A549 (cell line): ENCODE data around the gene KIAA1671. TPM values are rescaled to one million over a fixed set of nuclear protein-coding genes. Genes with fewer than 3 reads are reported as not detected.

ENCODE experiments used
- ATAC-seq, 2 experiments: fragments of 200-7000 bp in 1 of 2; fragments of >200 bp in 1 of 2; cut with Nextera tagmentation in 1 of 2; cut with Tn5 transposase in 1 of 2; 3 replicates each; pipeline versions ENCODE4 v1.8.0 to v1.9.1; 2018 to 2020; ENCODE audit warnings: mild to moderate bottlenecking in 1 of 2, moderate library complexity in 1 of 2
- CTCF ChIA-PET: fragments of 300-600 bp; sonication (Branson Sonifier 250); formaldehyde crosslinking; extraction: SDS; loops from one replicate; lab custom pipeline; 2021; ENCODE audit warnings: antibody characterized with exemption, inconsistent platforms; lab: Yijun Ruan, JAX
- POLR2A ChIA-PET: fragments of 350-600 bp; formaldehyde crosslinking; extraction: SDS; loops from one replicate; lab custom pipeline; 2021; ENCODE audit warnings: antibody characterized with exemption, inconsistent platforms; lab: Yijun Ruan, JAX
- DNase-seq, 2 experiments: peaks; one replicate each; pipeline versions ENCODE4 v3.0.0 to v3.0.0-alpha.2; 2011 to 2016; ENCODE audit warnings: low read depth in 1 of 2, low spot score in 1 of 2
- FAIRE-seq: peaks from 2 replicates; lab custom pipeline; 2011; peaks lifted over from hg19 to GRCh38; lab: Jason Lieb, UNC
- H3K27ac ChIP-seq, 2 experiments: fragments of >200 bp; sonication (Bioruptor Twin); formaldehyde crosslinking; 3 replicates each; pipeline ENCODE4 v1.5.1; 2016 to 2017
- H3K4me1 ChIP-seq: fragments of >200 bp; sonication (Bioruptor Twin); formaldehyde crosslinking; 3 replicates; pipeline ENCODE4 v1.6.1; 2016
- H3K4me2 ChIP-seq: fragments of >200 bp; sonication (Bioruptor Twin); formaldehyde crosslinking; 3 replicates; pipeline ENCODE4 v1.6.1; 2016
- H3K4me3 ChIP-seq: fragments of >200 bp; sonication (Bioruptor Twin); formaldehyde crosslinking; 3 replicates; pipeline ENCODE4 v1.5.1; 2016
- H3K9me3 ChIP-seq: fragments of >200 bp; sonication (Bioruptor Twin); formaldehyde crosslinking; 3 replicates; pipeline ENCODE4 v1.6.1; 2016
- BHLHE40 ChIP-seq: IDR thresholded peaks from 2 replicates; pipeline ENCODE4 v1.6.1; 2012; ENCODE audit warnings: low read depth, low read length, inconsistent platforms
- CBX2 ChIP-seq: fragments of 200-600 bp; sonication (generic); IDR thresholded peaks from 2 replicates; pipeline ENCODE4 v1.6.1; 2016; ENCODE audit warnings: low read depth, mild to moderate bottlenecking, borderline replicate concordance
- CHD2 ChIP-seq: fragments of 150-350 bp; IDR thresholded peaks from 2 replicates; pipeline ENCODE4 v1.6.1; 2014; ENCODE audit warnings: low read length; ENCODE audit not compliant: partially characterized antibody
- EHF ChIP-seq: fragments of 250-450 bp; sonication (Bioruptor Pico); IDR thresholded peaks from 2 replicates; pipeline ENCODE4 v1.5.0; 2020; ENCODE audit warnings: mild to moderate bottlenecking
- EHMT2 ChIP-seq: fragments of 200-600 bp; sonication (generic); IDR thresholded peaks from 2 replicates; pipeline ENCODE4 v1.6.1; 2016; ENCODE audit warnings: antibody characterized with exemption, low read depth, mild to moderate bottlenecking, moderate library complexity
- EP300 ChIP-seq, 2 experiments: fragments of >200 bp; sonication (Bioruptor Twin); formaldehyde crosslinking; IDR thresholded peaks; 2 replicates in 1 of 2; 3 replicates in 1 of 2; pipeline ENCODE4 v1.6.1; 2016 to 2017
- FOSB ChIP-seq: fragments of 250-450 bp; sonication (Bioruptor Pico); IDR thresholded peaks from 2 replicates; pipeline ENCODE4 v1.5.0; 2020; ENCODE audit warnings: mild to moderate bottlenecking, moderate library complexity
- FOSL2 ChIP-seq, 2 experiments: fragments of 450-650 bp in 1 of 2; fragments of >200 bp in 1 of 2; sonication (Bioruptor Twin) in 1 of 2; formaldehyde crosslinking; IDR thresholded peaks; 2 replicates each; pipeline versions ENCODE4 v1.5.0 to v1.6.1; 2016 to 2020; ENCODE audit warnings: mild to moderate bottlenecking in 1 of 2, moderate library complexity in 1 of 2
- FOXS1 ChIP-seq: fragments of 250-450 bp; sonication (Bioruptor Pico); IDR thresholded peaks from 2 replicates; pipeline ENCODE4 v1.5.0; 2020; ENCODE audit warnings: mild to moderate bottlenecking, moderate library complexity
- HDAC2 ChIP-seq: fragments of 200-600 bp; sonication (generic); IDR thresholded peaks from 2 replicates; pipeline ENCODE4 v1.6.1; 2016
- HOXA7 ChIP-seq: fragments of 250-450 bp; sonication (Bioruptor Pico); IDR thresholded peaks from 2 replicates; pipeline ENCODE4 v1.5.0; 2020; ENCODE audit warnings: mild to moderate bottlenecking, moderate library complexity
- HOXB5 ChIP-seq: fragments of 250-450 bp; sonication (Bioruptor Pico); IDR thresholded peaks from 2 replicates; pipeline ENCODE4 v1.5.0; 2020; ENCODE audit warnings: mild to moderate bottlenecking, moderate library complexity
- JUN ChIP-seq, 2 experiments: fragments of >200 bp; sonication (Bioruptor Twin); formaldehyde crosslinking; IDR thresholded peaks; 2 replicates in 1 of 2; 3 replicates in 1 of 2; pipeline ENCODE4 v1.6.1; 2016 to 2017
- KDM1A ChIP-seq: fragments of 200-600 bp; sonication (generic); IDR thresholded peaks from 2 replicates; pipeline ENCODE4 v1.6.1; 2016; ENCODE audit warnings: low read depth, mild to moderate bottlenecking
- KDM5A ChIP-seq: fragments of 200-600 bp; sonication (generic); IDR thresholded peaks from 2 replicates; pipeline ENCODE4 v1.6.1; 2016; ENCODE audit warnings: antibody characterized with exemption, mild to moderate bottlenecking
- MAFK ChIP-seq: fragments of 450-650 bp; IDR thresholded peaks from 2 replicates; pipeline ENCODE4 v1.6.1; 2014; ENCODE audit not compliant: partially characterized antibody
- MAZ ChIP-seq: fragments of 150-350 bp; IDR thresholded peaks from 2 replicates; pipeline ENCODE4 v1.6.1; 2014; ENCODE audit warnings: antibody characterized with exemption, low read depth, low read length, borderline replicate concordance
- MYC ChIP-seq: IDR thresholded peaks from 2 replicates; pipeline ENCODE4 v1.6.1; 2012; ENCODE audit warnings: mild to moderate bottlenecking, inconsistent platforms, low read length, improper control_type of control experiment, borderline replicate concordance
- NPAS2 ChIP-seq: fragments of 250-450 bp; sonication (Bioruptor Pico); IDR thresholded peaks from 2 replicates; pipeline ENCODE4 v1.8.0; 2022; ENCODE audit warnings: mild to moderate bottlenecking, moderate library complexity, borderline replicate concordance
- PBX3 ChIP-seq: IDR thresholded peaks from 2 replicates; pipeline ENCODE4 v1.6.1; 2012
- POLR2AphosphoS2 ChIP-seq: conservative IDR thresholded peaks from 2 replicates; pipeline ENCODE4 v1.6.1; 2012; ENCODE audit warnings: low read length, improper control_type of control experiment, inconsistent platforms
- RAD21 ChIP-seq, 2 experiments: fragments of >200 bp in 1 of 2; sonication (Bioruptor Twin) in 1 of 2; formaldehyde crosslinking in 1 of 2; IDR thresholded peaks in 1 of 2; conservative IDR thresholded peaks in 1 of 2; 2 replicates in 1 of 2; 3 replicates in 1 of 2; pipeline ENCODE4 v1.6.1; 2012 to 2018; ENCODE audit warnings: inconsistent platforms in 1 of 2
- RFX5 ChIP-seq: fragments of 450-650 bp; IDR thresholded peaks from 2 replicates; pipeline ENCODE4 v1.7.1; 2014; ENCODE audit warnings: antibody characterized with exemption, mild to moderate bottlenecking, moderate library complexity
- SREBF2 ChIP-seq: fragments of 450-650 bp; IDR thresholded peaks from 2 replicates; pipeline ENCODE4 v1.6.1; 2014; ENCODE audit warnings: mild to moderate bottlenecking, moderate library complexity
- TFCP2L1 ChIP-seq: fragments of 250-450 bp; sonication (Bioruptor Pico); IDR thresholded peaks from 2 replicates; pipeline ENCODE4 v1.5.0; 2021; ENCODE audit warnings: mild to moderate bottlenecking
- TP53 ChIP-seq: fragments of 250-450 bp; sonication (Bioruptor Pico); IDR thresholded peaks from 2 replicates; pipeline ENCODE4 v1.5.0; 2021; ENCODE audit warnings: mild to moderate bottlenecking, moderate library complexity
- USF2 ChIP-seq: fragments of 450-650 bp; IDR thresholded peaks from 2 replicates; pipeline ENCODE4 v1.6.1; 2014; ENCODE audit warnings: antibody characterized with exemption
- ZC3H11A ChIP-seq: fragments of 450-650 bp; IDR thresholded peaks from 2 replicates; pipeline ENCODE4 v1.6.1; 2014; ENCODE audit warnings: antibody characterized with exemption, mild to moderate bottlenecking
- ZFP36 ChIP-seq: fragments of 450-650 bp; IDR thresholded peaks from 2 replicates; pipeline ENCODE4 v1.6.1; 2014; ENCODE audit warnings: borderline replicate concordance; ENCODE audit not compliant: partially characterized antibody
- ZNF302 ChIP-seq: fragments of 250-450 bp; sonication (Bioruptor Pico); IDR thresholded peaks from 2 replicates; pipeline ENCODE4 v1.9.0; 2021; ENCODE audit warnings: inconsistent platforms, mild to moderate bottlenecking, moderate library complexity
- WGBS: methylation state at CpG from one replicate; pipeline ENCODE4 v1.1.6; 2017; ENCODE audit errors: missing lambda C conversion rate; 5-methylcytosine and 5-hydroxymethylcytosine counted together
- polyA plus RNA-seq, 4 experiments: library from polyadenylated mRNA; depleted of rRNA in 3 of 4; stranded (reverse); fragments of >200 nt; fragmentation: RNase III in 1 of 4; extraction: RNeasy Plus Mini Kit Qiagen cat#74134 plus additional on column Dnase treatment in 1 of 4; gene quantifications; 2 replicates in 3 of 4; 3 replicates in 1 of 4; pipeline ENCODE4 v1.2.3, GENCODE V29; 2011 to 2017

The KIAA1671 gene
- polyA plus RNA-seq, 2 of the 4 experiments (the other 2 are of a cell fraction): 5.3 to 7.9 TPM

GRCh38 chr22:25069426-25069757 lies 116.9 kb downstream of the KIAA1671 start:
- ChIA-PET CTCF (interaction anchor here (1.2 kb wide), 1 partner anchor 12 kb away, joined by 6 read pairs; no protein-coding TSS in a partner anchor), POLR2A (no interaction called here)
- FAIRE-seq: no peak
- H3K9me3 ChIP-seq: no peaks in the 10 kb centered on the region
- no peak overlapping the region for H3K27ac ChIP-seq
- no peak overlapping the region for H3K4me2 ChIP-seq
- 92% methylated on average over 5 of the region's 5 CpGs for WGBS
- H3K4me1 ChIP-seq: no peaks in the 10 kb centered on the region
- TF ChIP-seq TP53 (CRISPR knock-in tag) (no peak), HOXA7 (no peak), RAD21 (conservative IDR thresholded peaks at IDR 0.05 in 1 of 2, IDR thresholded peaks at IDR 0.05 in 1 of 2) (no peak), EP300 (IDR thresholded peaks at IDR 0.05) (no peak), ZFP36 (no peak), HDAC2 (no peak), CHD2 (no peak), TFCP2L1 (no peak), MAFK (no peak), JUN (IDR thresholded peaks at IDR 0.05) (no peak), ZNF302 (no peak), FOSB (no peak)
- no peak for DNase-seq
- H3K4me3 ChIP-seq: no peak overlapping the region
- ATAC-seq: no peak

GRCh38 chr22:25069758-25070481 lies 117.4 kb downstream of the KIAA1671 start:
- ATAC-seq (no peak), FAIRE-seq (no peak), DNase-seq (no peak)
- H3K27ac ChIP-seq: no peak overlapping the region
- no peaks in the 10 kb centered on the region for H3K4me1 ChIP-seq
- no peaks in the 10 kb centered on the region for H3K9me3 ChIP-seq
- TF ChIP-seq ZNF302 (no peak), NPAS2 (CRISPR knock-in tag) (no peak), RFX5 (no peak), BHLHE40 (no peak), MAZ (no peak), FOXS1 (CRISPR knock-in tag) (no peak), PBX3 (no peak), ZC3H11A (no peak), POLR2AphosphoS2 (no peak), KDM5A (no peak), CBX2 (no peak), HOXB5 (CRISPR knock-in tag) (no peak), FOSL2 (IDR thresholded peaks at IDR 0.05) (no peak), FOSL2 (CRISPR knock-in tag; IDR thresholded peaks at IDR 0.05) (no peak), EHF (CRISPR knock-in tag) (no peak), KDM1A (no peak)
- H3K4me2 ChIP-seq: no peak overlapping the region
- H3K4me3 ChIP-seq: no peak overlapping the region
- 87% methylated on average over 17 of the region's 29 CpGs for WGBS
- ChIA-PET CTCF (interaction anchor here (2.0 to 2.8 kb wide), 2 partner anchors 13 to 131 kb away, joined by 6 to 8 read pairs; no protein-coding TSS in a partner anchor), POLR2A (no interaction called here)

- no peak for ATAC-seq
- FAIRE-seq: no peak
- CTCF ChIA-PET: interaction anchor here (1.0 to 2.8 kb wide), 3 partner anchors 14 to 132 kb away, joined by 3 to 8 read pairs (median 6); no protein-coding TSS in a partner anchor
- Histone ChIP-seq H3K4me3 (no peak overlapping the region), H3K4me2 (no peak overlapping the region), H3K9me3 (no peaks in the 10 kb centered on the region), H3K4me1 (no peaks in the 10 kb centered on the region), H3K27ac (no peak overlapping the region)
- POLR2A ChIA-PET: no interaction called here
- 93% methylated on average over 3 of the region's 3 CpGs for WGBS
- no peak for TF ChIP-seq EHMT2
- no peak for TF ChIP-seq FOSB
- no peak for TF ChIP-seq SREBF2
- TF ChIP-seq ZFP36: no peak
- no peak for TF ChIP-seq EP300 (IDR thresholded peaks at IDR 0.05)
- TF ChIP-seq USF2: no peak
- no peak for TF ChIP-seq MYC
- DNase-seq: no peak
These were observed 118.4 kb downstream of the KIAA1671 start for GRCh38 chr22:25070956-25071355.
